H1 (cell line): ENCODE results near the gene INF2. TPM values are rescaled to one million over a fixed set of nuclear protein-coding genes. Genes with fewer than 3 reads are reported as not detected.

ENCODE experiments used
- CTCF ChIA-PET: fragments of 300-600 bp; sonication (Branson Sonifier 250); formaldehyde crosslinking; loops from one replicate; lab custom pipeline; 2021; ENCODE audit not compliant: partially characterized antibody; lab: Charles Lee
- POLR2A ChIA-PET: fragments of 300-600 bp; sonication (Branson Sonifier 250); formaldehyde crosslinking; loops from one replicate; lab custom pipeline; 2021; ENCODE audit warnings: inconsistent platforms; ENCODE audit not compliant: partially characterized antibody; lab: Charles Lee
- DNase-seq, 2 experiments: peaks; one replicate each; pipeline versions ENCODE4 v3.0.0 to v3.0.0-alpha.2; 2010 to 2022; ENCODE audit warnings: low spot score in 2 of 2, low read depth in 1 of 2, mixed read lengths in 1 of 2
- FAIRE-seq: peaks from 2 replicates; lab custom pipeline; 2011; peaks lifted over from hg19 to GRCh38; lab: Jason Lieb, UNC
- H2AFZ ChIP-seq: 2 replicates; pipeline ENCODE4 v1.8.1; 2012; ENCODE audit warnings: low read length, inconsistent platforms
- H2AK5ac ChIP-seq: 2 replicates; pipeline ENCODE4 v1.6.1; 2013; ENCODE audit warnings: low read depth, low read length
- H2BK120ac ChIP-seq: replicated peaks from 2 replicates; pipeline ENCODE3; 2013; ENCODE audit warnings: low read depth, low read length, inconsistent platforms
- H2BK12ac ChIP-seq: 2 replicates; pipeline ENCODE4 v1.6.1; 2013; ENCODE audit warnings: low read depth, low read length
- H2BK15ac ChIP-seq: 2 replicates; pipeline ENCODE4 v1.6.1; 2013; ENCODE audit warnings: low read length
- H2BK20ac ChIP-seq: 2 replicates; pipeline ENCODE4 v1.6.1; 2013; ENCODE audit warnings: low read length
- H2BK5ac ChIP-seq: 2 replicates; pipeline ENCODE4 v1.6.1; 2013; ENCODE audit warnings: low read depth, low read length
- H3K14ac ChIP-seq: 2 replicates; pipeline ENCODE4 v1.6.1; 2013; ENCODE audit warnings: inconsistent platforms; ENCODE audit not compliant: insufficient read length
- H3K18ac ChIP-seq: 2 replicates; pipeline ENCODE4 v1.6.1; 2013; ENCODE audit warnings: low read length; ENCODE audit errors: extremely low read depth
- H3K23ac ChIP-seq: 2 replicates; pipeline ENCODE4 v1.6.1; 2013; ENCODE audit warnings: inconsistent platforms; ENCODE audit not compliant: insufficient read length
- H3K23me2 ChIP-seq: 2 replicates; pipeline ENCODE4 v1.6.1; 2013; ENCODE audit warnings: low read depth, low read length
- H3K27ac ChIP-seq: 2 replicates; pipeline ENCODE4 v1.6.1; 2011; ENCODE audit warnings: low read depth, low read length, inconsistent platforms
- H3K27me3 ChIP-seq, 4 experiments: replicated peaks in 1 of 4; 1 replicate in 1 of 4; 2 replicates in 3 of 4; pipeline versions ENCODE4 v1.6.1 to v1.8.1; 2011 to 2013; ENCODE audit warnings: low read length in 3 of 4, mild to moderate bottlenecking in 3 of 4, inconsistent platforms in 2 of 4, mixed read lengths in 2 of 4, moderate library complexity in 1 of 4; ENCODE audit not compliant: control insufficient read depth in 3 of 4, insufficient read depth in 3 of 4; ENCODE audit errors: extremely low read depth in 1 of 4
- H3K36me3 ChIP-seq, 4 experiments: 2 replicates each; pipeline versions ENCODE4 v1.6.1 to v1.8.1; 2011 to 2013; ENCODE audit warnings: mild to moderate bottlenecking in 4 of 4, low read length in 3 of 4, moderate library complexity in 2 of 4, control low read depth in 1 of 4, inconsistent platforms in 1 of 4; ENCODE audit not compliant: insufficient read depth in 4 of 4, control insufficient read depth in 2 of 4
- H3K4ac ChIP-seq: replicated peaks from 2 replicates; pipeline ENCODE3; 2013; ENCODE audit warnings: low read length, low read depth, mixed read lengths, inconsistent platforms; ENCODE audit not compliant: insufficient read length
- H3K4me1 ChIP-seq, 4 experiments: replicated peaks in 1 of 4; 1 replicate in 1 of 4; 2 replicates in 3 of 4; pipeline versions ENCODE4 v1.6.1 to v1.8.1; 2011 to 2013; ENCODE audit warnings: low read length in 3 of 4, inconsistent platforms in 2 of 4, mixed read lengths in 1 of 4; ENCODE audit not compliant: insufficient read depth in 4 of 4, control insufficient read depth in 3 of 4
- H3K4me2 ChIP-seq, 2 experiments: 2 replicates each; pipeline versions ENCODE4 v1.6.1 to v1.8.1; 2011 to 2013; ENCODE audit warnings: low read depth in 2 of 2, low read length in 2 of 2, control low read depth in 1 of 2, inconsistent platforms in 1 of 2, mild to moderate bottlenecking in 1 of 2; ENCODE audit not compliant: insufficient read depth in 1 of 2
- H3K4me3 ChIP-seq, 4 experiments: fragments of 200-600, 300-600 bp in 1 of 4; sonication (generic), shearing (Covaris generic), sonication (Bioruptor Twin) in 1 of 4; 2 replicates each; pipeline versions ENCODE4 v1.5.1 to v1.8.1; 2011 to 2016; ENCODE audit warnings: low read length in 4 of 4, low read depth in 3 of 4, control low read depth in 2 of 4, inconsistent platforms in 2 of 4, mild to moderate bottlenecking in 2 of 4, mixed read lengths in 1 of 4, moderate library complexity in 1 of 4; ENCODE audit not compliant: insufficient read depth in 2 of 4; ENCODE audit errors: extremely low read depth in 1 of 4
- H3K56ac ChIP-seq: replicated peaks from 2 replicates; pipeline ENCODE3; 2013; ENCODE audit warnings: low read depth, mild to moderate bottlenecking, mixed read lengths, low read length, inconsistent platforms; ENCODE audit not compliant: insufficient read length
- H3K79me1 ChIP-seq: 2 replicates; pipeline ENCODE4 v1.6.1; 2013; ENCODE audit warnings: low read depth, low read length, control low read depth
- H3K79me2 ChIP-seq, 2 experiments: 2 replicates each; pipeline versions ENCODE4 v1.6.1 to v1.8.1; 2012 to 2013; ENCODE audit warnings: low read length in 2 of 2, mild to moderate bottlenecking in 2 of 2, inconsistent platforms in 1 of 2; ENCODE audit not compliant: insufficient read depth in 2 of 2, control insufficient read depth in 1 of 2
- H3K9ac ChIP-seq, 4 experiments: replicated peaks in 1 of 4; 1 replicate in 1 of 4; 2 replicates in 3 of 4; pipeline versions ENCODE4 v1.6.1 to v1.8.1; 2011 to 2013; ENCODE audit warnings: low read depth in 3 of 4, low read length in 3 of 4, control low read depth in 2 of 4, mild to moderate bottlenecking in 2 of 4, moderate library complexity in 2 of 4, inconsistent platforms in 1 of 4; ENCODE audit errors: extremely low read depth in 1 of 4
- H3K9me3 ChIP-seq, 2 experiments: 2 replicates each; pipeline versions ENCODE4 v1.6.1 to v1.8.1; 2012 to 2013; ENCODE audit warnings: mild to moderate bottlenecking in 2 of 2, moderate library complexity in 2 of 2, control low read depth in 1 of 2, inconsistent platforms in 1 of 2, low read depth in 1 of 2, low read length in 1 of 2, mixed read lengths in 1 of 2; ENCODE audit not compliant: insufficient read depth in 2 of 2
- H4K20me1 ChIP-seq, 2 experiments: replicated peaks in 1 of 2; 2 replicates each; pipeline versions ENCODE3 to v1.8.1; 2011 to 2013; ENCODE audit warnings: inconsistent platforms in 2 of 2, low read length in 2 of 2, mild to moderate bottlenecking in 1 of 2; ENCODE audit not compliant: insufficient read depth in 2 of 2, control insufficient read depth in 1 of 2
- H4K5ac ChIP-seq: 2 replicates; pipeline ENCODE4 v1.6.1; 2013; ENCODE audit warnings: low read length, low read depth, mixed read lengths, inconsistent platforms; ENCODE audit not compliant: insufficient read length
- H4K8ac ChIP-seq: 2 replicates; pipeline ENCODE4 v1.8.0; 2013; ENCODE audit warnings: mild to moderate bottlenecking, moderate library complexity, low read length, inconsistent platforms; ENCODE audit not compliant: insufficient read depth; ENCODE audit errors: extremely low read depth
- H4K91ac ChIP-seq: replicated peaks from 2 replicates; pipeline ENCODE3; 2013; ENCODE audit warnings: low read length, mixed read lengths, inconsistent platforms; ENCODE audit not compliant: insufficient read length
- BCL11A ChIP-seq, 2 experiments: IDR thresholded peaks; one replicate each; pipeline ENCODE4 v1.6.1; 2011; ENCODE audit warnings: low read depth in 2 of 2, low read length in 2 of 2, mild to moderate bottlenecking in 2 of 2
- E2F6 ChIP-seq: IDR thresholded peaks from 2 replicates; pipeline ENCODE4 v1.6.1; 2012; ENCODE audit warnings: inconsistent platforms
- GABPA ChIP-seq: IDR thresholded peaks from 2 replicates; pipeline ENCODE4 v1.6.1; 2011; ENCODE audit warnings: mild to moderate bottlenecking, low read length, moderate library complexity, borderline replicate concordance; ENCODE audit not compliant: insufficient read depth
- GTF2F1 ChIP-seq: IDR thresholded peaks from 2 replicates; pipeline ENCODE4 v1.6.1; 2012; ENCODE audit warnings: low read depth, low read length, improper control_type of control experiment, borderline replicate concordance
- POU5F1 ChIP-seq: IDR thresholded peaks from 2 replicates; pipeline ENCODE4 v1.6.1; 2011; ENCODE audit warnings: low read depth, mild to moderate bottlenecking, low read length, moderate library complexity
- SAP30 ChIP-seq: fragments of 300-600 bp; sonication (generic); IDR thresholded peaks from 2 replicates; pipeline ENCODE4 v1.7.1; 2012; ENCODE audit warnings: low read length, moderate library complexity, mild to moderate bottlenecking, inconsistent platforms; ENCODE audit not compliant: insufficient read depth, insufficient replicate concordance
- SIRT6 ChIP-seq: IDR thresholded peaks from one replicate; pipeline ENCODE4 v1.7.1; 2012; ENCODE audit warnings: low read length, inconsistent platforms
- SIX5 ChIP-seq: IDR thresholded peaks from 2 replicates; pipeline ENCODE4 v1.6.1; 2011; ENCODE audit warnings: mild to moderate bottlenecking, low read depth, low read length
- SP4 ChIP-seq: IDR thresholded peaks from 2 replicates; pipeline ENCODE4 v1.6.1; 2012; ENCODE audit warnings: low read length, inconsistent platforms
- USF2 ChIP-seq: IDR thresholded peaks from 2 replicates; pipeline ENCODE4 v1.6.1; 2011; ENCODE audit warnings: low read length, improper control_type of control experiment
- WGBS, 2 experiments: shearing (Covaris generic) in 1 of 2; methylation state at CpG; one replicate each; pipeline versions ENCODE4 v1.1.6 to v1.1.7; 2013 to 2015; ENCODE audit warnings: low lambda C conversion rate in 2 of 2, mixed read lengths in 2 of 2, inconsistent platforms in 1 of 2, low coverage in 1 of 2, missing lambda C conversion rate in 1 of 2; ENCODE audit not compliant: insufficient replicate concordance in 2 of 2, insufficient coverage in 1 of 2, insufficient read length in 1 of 2; ENCODE audit errors: extremely low coverage in 1 of 2, missing lambda C conversion rate in 1 of 2; 5-methylcytosine and 5-hydroxymethylcytosine counted together
- polyA plus RNA-seq, 7 experiments: library from polyadenylated mRNA; depleted of rRNA in 3 of 7; stranded (reverse) in 5 of 7; unstranded in 2 of 7; fragments of >200 nt in 5 of 7; fragments of 200-250 nt in 2 of 7; gene quantifications; 1 replicate in 5 of 7; 2 replicates in 1 of 7; 4 replicates in 1 of 7; pipeline versions ENCODE4 v1.2.1 to v1.2.3, GENCODE V29; 2011 to 2013; ENCODE audit warnings: missing spikeins in 2 of 7, mixed read lengths in 2 of 7
- total RNA-seq: library from RNA; stranded (reverse); fragmentation: NEBNext Ultra II Directional; extraction: Animal tissue kit (Norgen Biotek cat#: 25700); gene quantifications from 2 replicates; pipeline ENCODE4 v1.2.1, GENCODE V29; 2021

Gene INF2
- total and polyA plus RNA-seq, 2 of the 8 experiments (the other 6 are each of a cell fraction or from before 2014, with no cell fraction given), result 29.1 to 59.5 TPM

- Histone ChIP-seq H3K23ac (no peak overlapping the region), H3K27ac (no peak overlapping the region), H2BK20ac (no peak overlapping the region), H3K9ac (no peak overlapping the region), H3K9me3 (peaks cover 6 to 14% of the 10 kb centered on the region in 2 experiments), H3K23me2 (no peaks in the 10 kb centered on the region), H4K91ac (no peak overlapping the region), H2AFZ (no peak overlapping the region), H3K4ac (no peak overlapping the region), H3K27me3 (no peaks in the 10 kb centered on the region; a peak in 2 of 7 replicates), H3K14ac (no peak overlapping the region), H4K5ac (no peak overlapping the region), H3K56ac (no peak overlapping the region), H2BK120ac (no peak overlapping the region), H3K36me3 (no peaks in the 10 kb centered on the region; a peak in 2 of 8 replicates), H3K4me2 (no peak overlapping the region)
- WGBS, 2 experiments, result 85% methylated on average over 6 of the region's 6 CpGs; no CpG with 5 or more reads in 1 of the 2 experiments
- CTCF ChIA-PET, result interaction anchor here (0.6 to 2.6 kb wide), 8 partner anchors 11 to 560 kb away, joined by 3 to 14 read pairs (median 4); partner anchors contain the start of gene SIVA1
- TF ChIP-seq SIX5 (no peak), SP4 (no peak), SIRT6 (no peak), GTF2F1 (no peak), POU5F1 (no peak), SAP30 (no peak), E2F6 (no peak), USF2 (no peak), BCL11A (IDR thresholded peaks at IDR 0.05; ENCODE audit: low read depth in 2 of 2, low read length in 2 of 2) (no peak), GABPA (no peak)
- TF ChIP-seq, all 59 proteins: peak for 0
- Histone ChIP-seq H3K79me2 (no peaks in the 10 kb centered on the region), H3K4me1 (no peaks in the 10 kb centered on the region; a peak in 1 of 7 replicates), H3K18ac (no peak overlapping the region), H2BK5ac (no peak overlapping the region), H3K4me3 (no peak overlapping the region), H4K8ac (no peak overlapping the region), H4K20me1 (no peaks in the 10 kb centered on the region), H2BK12ac (no peak overlapping the region), H2BK15ac (no peak overlapping the region), H2AK5ac (no peak overlapping the region), H3K79me1 (no peaks in the 10 kb centered on the region)
- DNase-seq (no peak), FAIRE-seq (no peak)
- POLR2A ChIA-PET, result no interaction called here
Measured at GRCh38 chr14:104647467-104648043, 41.9 kb upstream of the INF2 start.
